ENCODE results near the gene USP46. TPM values are rescaled to one million over a fixed set of nuclear protein-coding genes. Genes with fewer than 3 reads are reported as not detected.

Gene USP46
- total and polyA plus RNA-seq, 4 donors, result 4.8 to 24.1 (median 14.5) TPM

DNA sequence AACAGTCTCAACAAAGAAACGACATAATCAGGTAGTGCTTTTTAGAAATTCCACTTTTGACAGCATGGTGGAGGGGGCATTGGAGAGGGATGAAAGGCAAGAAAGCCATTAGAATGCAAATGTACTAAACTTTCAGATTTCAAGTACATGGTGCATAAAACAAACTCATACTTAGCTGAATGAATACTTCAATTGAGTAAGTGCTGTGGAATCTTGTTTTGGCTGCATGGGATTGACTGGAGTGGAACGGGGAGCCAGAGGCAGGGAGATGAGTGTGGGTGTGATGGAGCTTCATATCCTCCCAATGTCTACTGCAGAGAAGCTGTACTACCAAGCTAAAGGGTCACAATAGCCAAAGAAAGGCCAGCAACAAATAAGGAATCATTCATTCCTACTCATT, 52.4 kb downstream of the USP46 start:
- H3K36me3 ChIP-seq (ENCODE audit: control insufficient read depth in 1 of 2, insufficient read depth in 2 of 2, low read length in 1 of 2), result peaks cover 0 to 5% of the 10 kb centered on the region in 2 donors

DNA sequence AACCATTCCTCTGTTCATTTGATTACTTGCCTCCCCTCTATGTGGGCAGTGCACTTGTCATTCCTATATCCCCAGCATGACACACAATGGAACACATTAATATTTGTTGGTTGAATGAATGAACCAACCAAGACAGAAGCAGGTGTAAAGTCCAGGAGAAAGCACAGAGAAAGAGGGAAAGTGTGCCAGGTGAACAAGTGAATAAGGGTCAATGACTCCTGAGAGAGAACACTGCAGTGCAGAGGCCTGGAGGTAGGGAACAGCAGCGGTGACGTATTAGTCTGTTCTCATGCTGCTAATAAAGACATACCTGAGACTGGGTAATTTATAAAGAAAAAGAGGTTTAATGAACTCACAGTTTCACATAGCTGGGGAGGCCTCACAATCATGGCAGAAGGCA, 53.1 kb downstream of the USP46 start:
- Histone ChIP-seq H3K36me3 (ENCODE audit: control insufficient read depth in 1 of 2, insufficient read depth in 2 of 2, low read length in 1 of 2) (peaks cover 0 to 3% of the 10 kb centered on the region in 2 donors), H3K27me3 (ENCODE audit: control insufficient read depth in 1 of 2, insufficient read depth in 2 of 2, low read length in 1 of 2) (no peaks in the 10 kb centered on the region), H3K9me3 (ENCODE audit: control insufficient read depth, low read length) (no peaks in the 10 kb centered on the region), H3K27ac (ENCODE audit: low read depth in 1 of 2, low read length in 2 of 2) (no peak overlapping the region), H3K4me1 (ENCODE audit: control insufficient read depth in 1 of 2, insufficient read depth in 2 of 2, low read length in 2 of 2) (peaks cover 0 to 4% of the 10 kb centered on the region in 2 donors), H3K4me3 (ENCODE audit: low read length in 2 of 2) (no peak overlapping the region)
- ATAC-seq (ENCODE audit: low FRiP score) (no peak), DNase-seq (no peak)
- intact Hi-C loops (cut with DNase I), result no loop called here
- WGBS, 2 donors, result 99 to 100% methylated on average over 2 of the region's 2 CpGs

More for the DNA sequence above, 52.4 kb downstream of the USP46 start:
- ATAC-seq (ENCODE audit: low FRiP score), result no peak
- DNase-seq, result no peak
- WGBS, 2 donors, result 41 to 53% methylated on average over 2 of the region's 2 CpGs
- Histone ChIP-seq H3K27me3 (ENCODE audit: control insufficient read depth in 1 of 2, insufficient read depth in 2 of 2, low read length in 1 of 2) (no peaks in the 10 kb centered on the region), H3K4me3 (ENCODE audit: low read length in 2 of 2) (no peak overlapping the region), H3K9me3 (ENCODE audit: control insufficient read depth, low read length) (no peaks in the 10 kb centered on the region), H3K4me1 (ENCODE audit: control insufficient read depth in 1 of 2, insufficient read depth in 2 of 2, low read length in 2 of 2) (peaks cover 0 to 4% of the 10 kb centered on the region in 2 donors), H3K27ac (ENCODE audit: low read depth in 1 of 2, low read length in 2 of 2) (no peak overlapping the region)
- intact Hi-C loops (cut with DNase I), result no loop called here

DNA sequence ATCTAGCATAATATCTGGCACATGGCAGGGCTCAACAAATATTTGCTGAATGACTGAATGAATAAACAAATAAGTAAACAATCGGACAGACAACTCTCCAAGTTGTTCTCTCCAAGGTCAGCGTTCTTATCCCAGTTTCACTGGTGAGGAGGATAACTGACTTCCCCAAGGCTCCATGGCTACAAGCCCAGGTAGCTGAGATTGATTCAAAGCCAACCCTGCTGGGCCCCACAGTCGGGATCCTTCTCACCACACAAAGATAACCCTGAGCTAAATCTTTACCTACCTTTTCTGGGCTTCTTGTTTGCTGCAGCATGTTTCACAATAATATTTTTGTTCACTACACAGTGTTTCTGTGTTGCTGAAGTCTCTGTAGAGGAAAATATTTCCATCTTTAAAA, 54.9 kb downstream of the USP46 start:
- Histone ChIP-seq H3K4me1 (ENCODE audit: control insufficient read depth in 1 of 2, insufficient read depth in 2 of 2, low read length in 2 of 2) (peaks cover 0 to 4% of the 10 kb centered on the region in 2 donors), H3K27me3 (ENCODE audit: control insufficient read depth in 1 of 2, insufficient read depth in 2 of 2, low read length in 1 of 2) (no peaks in the 10 kb centered on the region), H3K4me3 (ENCODE audit: low read length in 2 of 2) (no peak overlapping the region), H3K9me3 (ENCODE audit: control insufficient read depth, low read length) (no peaks in the 10 kb centered on the region), H3K36me3 (ENCODE audit: control insufficient read depth in 1 of 2, insufficient read depth in 2 of 2, low read length in 1 of 2) (no peaks in the 10 kb centered on the region), H3K27ac (ENCODE audit: low read depth in 1 of 2, low read length in 2 of 2) (no peak overlapping the region)
- DNase-seq, result no peak
- WGBS, 2 donors, result 63 to 67% methylated on average over 3 of the region's 3 CpGs
- intact Hi-C loops (cut with DNase I), result no loop called here
- ATAC-seq (ENCODE audit: low FRiP score), result no peak

DNA sequence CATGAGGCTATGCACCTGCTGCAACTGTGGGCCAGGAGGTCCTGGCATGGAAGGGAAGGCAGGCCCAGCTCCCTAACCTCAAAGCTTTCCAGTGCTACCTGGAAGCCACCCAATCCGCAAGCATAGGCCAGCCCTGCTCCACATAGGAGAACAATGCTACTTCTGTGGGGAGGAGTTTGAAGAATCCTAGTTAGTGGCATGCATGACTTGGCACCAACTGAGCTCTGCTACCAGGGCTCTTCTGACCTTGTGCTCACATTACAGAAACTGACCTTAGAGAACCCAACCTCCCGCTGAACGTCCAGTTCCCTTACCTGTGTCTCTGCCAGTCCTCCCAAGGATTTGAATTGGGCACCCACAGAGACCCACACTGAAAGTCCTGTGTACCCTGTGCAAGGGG, 58.8 kb downstream of the USP46 start:
- H3K4me1 ChIP-seq (ENCODE audit: control insufficient read depth in 1 of 2, insufficient read depth in 2 of 2, low read length in 2 of 2), result peaks cover 5 to 8% of the 10 kb centered on the region in 2 donors
- ATAC-seq (ENCODE audit: low FRiP score) (peak; percentile 27), DNase-seq (no peak)
- H3K36me3 ChIP-seq (ENCODE audit: control insufficient read depth in 1 of 2, insufficient read depth in 2 of 2, low read length in 1 of 2), result no peaks in the 10 kb centered on the region
- no peaks in the 10 kb centered on the region for H3K27me3 ChIP-seq (ENCODE audit: control insufficient read depth in 1 of 2, insufficient read depth in 2 of 2, low read length in 1 of 2)
- no peak overlapping the region for H3K4me3 ChIP-seq (ENCODE audit: low read length in 2 of 2)
- H3K27ac ChIP-seq (ENCODE audit: low read depth in 1 of 2, low read length in 2 of 2), result no peak overlapping the region
- no peaks in the 10 kb centered on the region for H3K9me3 ChIP-seq (ENCODE audit: control insufficient read depth, low read length)
- WGBS, 2 donors, result 65 to 71% methylated on average over 3 of the region's 3 CpGs
- intact Hi-C loops (cut with DNase I), result no loop called here

DNA sequence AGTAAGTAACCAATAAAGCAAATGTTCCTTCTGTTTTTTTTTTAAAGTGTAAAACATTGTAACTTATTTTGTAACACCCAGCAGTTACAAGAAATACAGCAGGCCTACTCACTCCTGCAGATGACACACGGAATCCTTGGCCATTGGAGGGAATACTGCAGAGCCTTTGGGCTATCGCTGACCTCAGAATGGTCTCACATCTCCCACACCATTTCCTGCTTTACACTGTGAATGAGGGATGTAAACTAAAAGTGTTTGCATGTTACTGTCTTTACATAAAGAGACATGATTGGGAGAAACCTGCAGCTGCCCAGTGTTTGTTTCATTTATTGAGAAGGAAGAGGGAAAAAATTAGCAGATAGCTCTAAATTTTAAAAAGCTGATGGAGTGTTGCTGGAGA, 64.1 kb downstream of the USP46 start:
- no peak for DNase-seq
- intact Hi-C loops (cut with DNase I), result no loop called here

DNA sequence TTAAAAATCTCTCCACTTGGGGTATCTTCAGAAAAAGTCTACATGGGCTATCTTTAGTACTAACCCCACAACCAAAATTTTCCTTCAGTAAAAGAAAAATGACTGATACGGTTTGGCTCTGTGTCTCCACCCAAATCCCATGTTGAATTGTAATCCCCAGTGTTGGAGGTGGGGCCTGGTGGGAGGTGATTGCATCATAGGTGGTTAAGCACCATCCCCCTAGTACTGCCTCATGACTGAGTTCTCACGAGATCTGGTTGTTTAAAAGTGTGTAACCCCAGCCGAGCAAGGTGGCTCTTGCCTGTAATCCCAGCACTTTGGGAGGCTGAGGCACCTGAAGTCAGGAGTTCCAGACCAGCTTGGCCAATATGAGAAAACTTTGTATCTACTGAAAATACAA, 66.8 kb downstream of the USP46 start:
- no peak overlapping the region for H3K4me3 ChIP-seq (ENCODE audit: low read length in 2 of 2)
- ATAC-seq (ENCODE audit: low FRiP score) (no peak), DNase-seq (no peak)
- 92 to 94% methylated on average over 3 of the region's 3 CpGs for WGBS, 2 donors
- H3K27me3 ChIP-seq (ENCODE audit: control insufficient read depth in 1 of 2, insufficient read depth in 2 of 2, low read length in 1 of 2), result no peaks in the 10 kb centered on the region
- intact Hi-C loops (cut with DNase I), result no loop called here
- H3K4me1 ChIP-seq (ENCODE audit: control insufficient read depth in 1 of 2, insufficient read depth in 2 of 2, low read length in 2 of 2), result peaks cover 16% of the 10 kb centered on the region in 2 donors
- H3K9me3 ChIP-seq (ENCODE audit: control insufficient read depth, low read length), result no peaks in the 10 kb centered on the region
- H3K27ac ChIP-seq (ENCODE audit: low read depth in 1 of 2, low read length in 2 of 2), result no peak overlapping the region
- peaks cover 0 to 6% of the 10 kb centered on the region in 2 donors for H3K36me3 ChIP-seq (ENCODE audit: control insufficient read depth in 1 of 2, insufficient read depth in 2 of 2, low read length in 1 of 2)

More for the DNA sequence above, 64.1 kb downstream of the USP46 start:
- H3K4me1 ChIP-seq (ENCODE audit: control insufficient read depth in 1 of 2, insufficient read depth in 2 of 2, low read length in 2 of 2), result peaks cover 6 to 10% of the 10 kb centered on the region in 2 donors
- H3K27ac ChIP-seq (ENCODE audit: low read depth in 1 of 2, low read length in 2 of 2), result no peak overlapping the region
- ATAC-seq (ENCODE audit: low FRiP score), result no peak
- no peaks in the 10 kb centered on the region for H3K27me3 ChIP-seq (ENCODE audit: control insufficient read depth in 1 of 2, insufficient read depth in 2 of 2, low read length in 1 of 2)
- no peaks in the 10 kb centered on the region for H3K9me3 ChIP-seq (ENCODE audit: control insufficient read depth, low read length)
- 51 to 63% methylated on average over 2 of the region's 2 CpGs for WGBS, 2 donors
- no peak overlapping the region for H3K4me3 ChIP-seq (ENCODE audit: low read length in 2 of 2)
- H3K36me3 ChIP-seq (ENCODE audit: control insufficient read depth in 1 of 2, insufficient read depth in 2 of 2, low read length in 1 of 2), result peaks cover 0 to 6% of the 10 kb centered on the region in 2 donors

DNA sequence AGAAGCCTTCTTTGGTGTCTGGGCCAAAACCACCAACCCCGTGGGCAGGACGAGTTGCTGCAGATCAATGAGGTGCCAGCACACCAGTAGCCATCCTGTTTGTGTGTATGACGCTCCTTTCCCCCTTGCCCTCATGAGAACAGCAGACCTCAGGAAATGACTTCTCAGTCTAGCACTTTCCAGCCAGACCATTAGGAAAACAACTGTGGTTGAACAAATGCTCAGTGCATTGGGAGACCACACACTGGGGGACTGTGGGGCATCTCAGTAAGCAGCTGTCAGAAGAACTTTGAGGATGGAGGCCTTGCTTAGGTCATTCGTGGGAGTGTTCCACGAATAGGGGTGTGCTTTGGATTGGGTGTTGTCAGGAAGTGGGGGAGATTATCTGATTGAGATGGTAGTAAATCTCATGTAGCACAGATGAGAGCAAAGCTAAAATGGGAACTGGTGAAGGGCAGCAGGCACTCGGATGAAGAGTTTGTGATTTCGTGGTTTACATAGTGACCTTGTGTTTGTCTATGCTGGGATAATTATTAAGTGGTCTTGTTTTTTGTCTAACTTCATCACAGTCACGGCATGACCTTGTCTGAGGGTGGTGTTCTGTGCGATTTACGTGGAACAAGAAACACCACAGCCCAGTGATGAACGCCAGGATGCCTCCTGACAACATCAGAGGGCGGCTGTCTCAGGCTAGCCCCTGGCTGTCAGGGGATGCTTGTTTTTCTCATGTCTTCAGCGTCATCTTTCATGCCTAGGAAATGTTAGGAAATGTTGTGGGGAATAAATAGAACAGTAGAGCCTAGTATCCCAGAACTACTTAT, 70.1 kb downstream of the USP46 start:
- 50% methylated on average over 13 of the region's 13 CpGs for WGBS, 2 donors
- Histone ChIP-seq H3K27ac (ENCODE audit: low read depth in 1 of 2, low read length in 2 of 2) (peak overlapping the region; percentile 44 to 73), H3K4me3 (ENCODE audit: low read length in 2 of 2) (no peak overlapping the region), H3K4me1 (ENCODE audit: control insufficient read depth in 1 of 2, insufficient read depth in 2 of 2, low read length in 2 of 2) (peaks cover 8 to 13% of the 10 kb centered on the region in 2 donors), H3K36me3 (ENCODE audit: control insufficient read depth in 1 of 2, insufficient read depth in 2 of 2, low read length in 1 of 2) (peaks cover 0 to 6% of the 10 kb centered on the region in 2 donors), H3K27me3 (ENCODE audit: control insufficient read depth in 1 of 2, insufficient read depth in 2 of 2, low read length in 1 of 2) (no peaks in the 10 kb centered on the region), H3K9me3 (ENCODE audit: control insufficient read depth, low read length) (no peaks in the 10 kb centered on the region)
- DNase-seq (peak in 1 of 2 donors; percentile 62), ATAC-seq (ENCODE audit: low FRiP score) (peak; percentile 54)
- intact Hi-C loops (cut with DNase I), result loop anchor here in 1 of 2 donors (5.0 kb wide), 2 partner anchors 53 to 68 kb away; partner anchors contain the start of gene USP46

DNA sequence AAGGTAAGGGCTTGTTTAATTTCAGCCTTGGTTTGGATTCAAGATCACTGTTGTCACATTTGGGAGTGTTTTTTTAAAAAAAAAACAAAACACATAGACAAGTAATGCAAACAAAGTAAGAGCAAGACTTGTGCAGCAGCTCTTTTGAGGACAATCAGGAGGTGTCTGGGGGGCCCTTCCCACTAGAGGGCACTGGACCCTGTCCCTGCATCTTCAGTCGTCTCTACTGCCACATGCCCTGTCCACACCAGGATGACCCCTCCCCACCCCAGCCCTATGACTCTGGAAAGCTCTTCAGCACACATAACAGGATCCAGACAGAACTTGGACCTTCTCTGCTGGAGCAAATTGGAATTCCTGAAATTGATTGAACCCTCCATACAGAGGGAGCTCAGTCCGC, 71.0 kb downstream of the USP46 start:
- DNase-seq (peak in 1 of 2 donors; percentile 54), ATAC-seq (ENCODE audit: low FRiP score) (peak; percentile 49)
- peaks cover 8 to 13% of the 10 kb centered on the region in 2 donors for H3K4me1 ChIP-seq (ENCODE audit: control insufficient read depth in 1 of 2, insufficient read depth in 2 of 2, low read length in 2 of 2)
- WGBS, 2 donors, result 48 to 50% methylated on average over 2 of the region's 2 CpGs
- H3K9me3 ChIP-seq (ENCODE audit: control insufficient read depth, low read length), result no peaks in the 10 kb centered on the region
- intact Hi-C loops (cut with DNase I), result loop anchor here in 1 of 2 donors (5.0 kb wide), 2 partner anchors 54 to 69 kb away; partner anchors contain the start of gene USP46
- H3K4me3 ChIP-seq (ENCODE audit: low read length in 2 of 2), result no peak overlapping the region
- peak overlapping the region; percentile 44 to 47 for H3K27ac ChIP-seq (ENCODE audit: low read depth in 1 of 2, low read length in 2 of 2)
- no peaks in the 10 kb centered on the region for H3K27me3 ChIP-seq (ENCODE audit: control insufficient read depth in 1 of 2, insufficient read depth in 2 of 2, low read length in 1 of 2)
- H3K36me3 ChIP-seq (ENCODE audit: control insufficient read depth in 1 of 2, insufficient read depth in 2 of 2, low read length in 1 of 2), result peaks cover 0 to 6% of the 10 kb centered on the region in 2 donors

DNA sequence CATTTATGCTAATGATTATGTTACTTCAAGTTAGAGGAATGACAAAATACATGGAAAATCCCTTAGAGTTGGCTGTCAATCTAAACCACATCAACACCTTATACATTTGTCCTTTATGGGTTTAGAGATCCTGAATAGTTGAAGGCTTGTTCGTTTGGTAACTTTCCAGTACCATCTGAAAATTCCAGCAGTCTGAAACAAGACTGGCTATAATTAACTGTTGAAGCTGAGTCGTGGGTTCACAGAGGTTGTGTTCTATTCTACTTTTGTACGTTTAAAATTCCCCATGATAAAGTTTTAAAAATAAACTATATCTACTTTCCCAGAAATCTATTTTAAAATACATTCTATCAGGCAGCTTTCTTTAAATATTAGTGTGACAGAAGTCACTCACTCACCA, 73.0 kb downstream of the USP46 start:
- 1 to 4% methylated on average over 3 of the region's 3 CpGs for WGBS, 2 donors
- intact Hi-C loops (cut with DNase I), result loop anchor here in 1 of 2 donors (5.0 kb wide), 2 partner anchors 56 to 71 kb away; partner anchors contain the start of gene USP46
- H3K27ac ChIP-seq (ENCODE audit: low read depth in 1 of 2, low read length in 2 of 2), result no peak overlapping the region
- no peak for ATAC-seq (ENCODE audit: low FRiP score)
- H3K36me3 ChIP-seq (ENCODE audit: control insufficient read depth in 1 of 2, insufficient read depth in 2 of 2, low read length in 1 of 2), result no peaks in the 10 kb centered on the region
- peaks cover 10 to 12% of the 10 kb centered on the region in 2 donors for H3K4me1 ChIP-seq (ENCODE audit: control insufficient read depth in 1 of 2, insufficient read depth in 2 of 2, low read length in 2 of 2)
- no peaks in the 10 kb centered on the region for H3K27me3 ChIP-seq (ENCODE audit: control insufficient read depth in 1 of 2, insufficient read depth in 2 of 2, low read length in 1 of 2)
- no peak for DNase-seq
- H3K4me3 ChIP-seq (ENCODE audit: low read length in 2 of 2), result no peak overlapping the region
- no peaks in the 10 kb centered on the region for H3K9me3 ChIP-seq (ENCODE audit: control insufficient read depth, low read length)
